Measurements from ENCODE around the gene YTHDF2. TPM values are rescaled to one million over a fixed set of nuclear protein-coding genes. Genes with fewer than 3 reads are reported as not detected.
A peak's percentile ranks its signal among the peaks of the same experiment; 100 is the strongest.

The YTHDF2 gene
- total RNA-seq, 1 experiment from 2014 or later, result 200 TPM

- no peak overlapping the region for H4K8ac ChIP-seq (replicated peaks; ENCODE audit: insufficient read length, low read depth, low read length)
- no peak overlapping the region for H2AK5ac ChIP-seq (ENCODE audit: insufficient read length, low read length)
- H3K56ac ChIP-seq (ENCODE audit: insufficient read length, low read depth, low read length), result no peak overlapping the region
- H4K91ac ChIP-seq (ENCODE audit: insufficient read length, low read depth, low read length), result no peak overlapping the region
- no peaks in the 10 kb centered on the region for H3K27me3 ChIP-seq (ENCODE audit: insufficient read depth, low read length)
- Mint-ChIP-seq H3K27ac (peak overlapping the region in 1 of 3 experiments; percentile 72; a peak in 1 of 7 replicates), H3K9me3 (no peaks in the 10 kb centered on the region), H3K4me1 (peaks cover 4 to 7% of the 10 kb centered on the region in 2 experiments), H3K36me3 (ENCODE audit: insufficient read depth in 1 of 3, low read depth in 3 of 3) (peaks cover 29 to 48% (median 43%) of the 10 kb centered on the region in 3 experiments), H3K4me3 (no peak overlapping the region), H3K27me3 (ENCODE audit: low read depth) (no peaks in the 10 kb centered on the region)
- H3K9ac ChIP-seq (ENCODE audit: extremely low read depth, insufficient read length, low read length), result no peak overlapping the region
- no peak overlapping the region for H2BK12ac ChIP-seq (ENCODE audit: insufficient read length, low read depth, low read length)
- no peak for TF ChIP-seq CTCF (conservative IDR thresholded peaks at IDR 0.05)
- no peak overlapping the region for H3K4ac ChIP-seq (ENCODE audit: low read depth, low read length)
- H2BK120ac ChIP-seq (ENCODE audit: low read depth, low read length, poor library complexity, severe bottlenecking), result no peak overlapping the region
- peaks cover 9% of the 10 kb centered on the region for H3K79me1 ChIP-seq (ENCODE audit: insufficient read depth, low read depth, low read length, poor library complexity, severe bottlenecking)
- no peak for DNase-seq
- WGBS (ENCODE audit: extremely low coverage, insufficient read length, low lambda C conversion rate), result no CpG with 5 or more reads among the region's 5 CpGs
- H3K9me3 ChIP-seq (ENCODE audit: control insufficient read depth, low read depth, low read length), result no peaks in the 10 kb centered on the region
- no peaks in the 10 kb centered on the region for H3K4me1 ChIP-seq (ENCODE audit: insufficient read depth, low read length)
- H3K18ac ChIP-seq (ENCODE audit: insufficient read length, low read depth, low read length), result no peak overlapping the region
- no peak overlapping the region for H3K27ac ChIP-seq (ENCODE audit: insufficient read length, low read depth, low read length)
- H3K23me2 ChIP-seq (ENCODE audit: insufficient read length, low read depth, low read length, poor library complexity, severe bottlenecking), result no peaks in the 10 kb centered on the region
- H3K23ac ChIP-seq (ENCODE audit: insufficient read length, low read depth, low read length), result no peak overlapping the region
- peaks cover 58% of the 10 kb centered on the region for H3K79me2 ChIP-seq (ENCODE audit: insufficient read depth, low read length)
- no peak overlapping the region for H2AFZ ChIP-seq (ENCODE audit: low read length)
- H3T11ph ChIP-seq (ENCODE audit: low read length), result no peak overlapping the region
- H3K4me2 ChIP-seq (ENCODE audit: insufficient read depth, insufficient read length, low read length), result no peak overlapping the region
- H2BK20ac ChIP-seq (ENCODE audit: low read depth, low read length, poor library complexity, severe bottlenecking), result no peak overlapping the region
- H4K5ac ChIP-seq (ENCODE audit: insufficient read length, low read depth, low read length), result no peak overlapping the region
- H3K14ac ChIP-seq (ENCODE audit: insufficient read depth, low read length), result no peak overlapping the region
- no peak overlapping the region for H2BK15ac ChIP-seq (ENCODE audit: low read depth, low read length)
- H4K20me1 ChIP-seq (ENCODE audit: control insufficient read depth, insufficient read depth, insufficient read length), result no peaks in the 10 kb centered on the region
- no peak overlapping the region for H2BK5ac ChIP-seq (ENCODE audit: insufficient read length, low read length)
Observed at GRCh38 chr1:28761189-28761588, 24.4 kb downstream of the YTHDF2 start.

All from H9 (cell line).